NCI-H345 (cell line): Measurements from ENCODE around the gene MINDY1.

ENCODE experiments used
- DNase-seq: peaks from one replicate; lab custom pipeline; 2025; lab: John Stamatoyannopoulos, UW

The MINDY1 gene

DNA sequence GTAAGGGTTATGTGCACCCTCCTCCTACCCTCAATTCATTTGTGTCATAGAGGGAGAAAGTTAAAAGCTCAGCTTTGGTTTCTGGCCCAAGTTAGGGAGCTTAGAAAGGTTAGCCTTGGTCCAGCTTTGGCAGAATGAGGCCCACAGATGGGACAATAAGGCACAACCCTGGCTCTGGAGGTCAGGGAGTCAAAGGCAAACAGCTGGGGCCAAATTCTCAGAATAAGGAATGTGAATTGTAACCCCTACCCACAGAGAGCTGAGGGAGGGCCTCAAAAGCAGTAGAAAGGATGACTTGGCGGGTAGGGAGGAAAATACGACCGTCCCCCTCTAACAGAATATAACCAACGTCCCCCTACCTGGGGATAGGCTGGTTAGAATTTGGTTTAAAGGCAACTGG, 41.1 kb downstream of the MINDY1 start:
- no peak for DNase-seq

- DNase-seq, result no peak
These were observed 42.6 kb downstream of the MINDY1 start for GRCh38 chr1:150964164-150964489.

DNA sequence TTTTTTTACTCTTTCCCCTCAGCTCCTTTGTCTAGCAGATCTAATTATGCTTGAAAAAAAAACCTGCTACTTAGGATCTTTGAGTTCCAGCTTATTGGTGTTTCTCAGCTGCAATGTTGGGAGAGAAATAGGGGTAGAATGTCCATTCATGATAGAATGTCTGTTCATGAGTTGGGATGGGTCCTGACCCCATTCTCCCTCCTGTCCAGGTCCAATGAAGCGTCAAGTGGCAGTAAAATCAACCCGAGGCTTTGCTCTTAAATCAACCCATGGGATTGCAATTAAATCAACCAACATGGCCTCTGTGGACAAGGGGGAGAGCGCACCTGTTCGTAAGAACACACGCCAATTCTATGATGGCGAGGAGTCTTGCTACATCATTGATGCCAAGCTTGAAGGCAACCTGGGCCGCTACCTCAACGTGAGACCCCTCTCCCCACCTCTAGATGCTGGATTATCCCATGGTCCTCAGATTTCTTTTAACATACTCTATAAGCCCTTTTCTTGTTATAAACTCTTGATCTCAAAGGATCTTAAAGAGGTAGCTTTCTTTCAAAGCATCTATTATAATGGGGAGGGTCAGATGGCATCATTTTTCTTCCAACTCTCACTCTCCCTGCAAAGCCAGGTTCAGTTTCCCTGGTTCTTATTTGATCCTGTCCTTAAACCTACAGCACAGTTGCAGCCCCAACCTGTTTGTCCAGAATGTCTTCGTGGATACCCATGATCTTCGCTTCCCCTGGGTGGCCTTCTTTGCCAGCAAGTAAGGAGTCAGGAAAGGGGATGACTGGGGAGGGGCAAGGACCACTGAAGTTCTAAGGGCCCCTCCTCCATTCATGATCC, 43.2 kb downstream of the MINDY1 start:
- no peak for DNase-seq

GRCh38 chr1:150961756-150962155, 44.9 kb downstream of the MINDY1 start:
- no peak for DNase-seq

- no peak for DNase-seq
These were observed 46.1 kb downstream of the MINDY1 start for GRCh38 chr1:150960646-150961045.

DNA sequence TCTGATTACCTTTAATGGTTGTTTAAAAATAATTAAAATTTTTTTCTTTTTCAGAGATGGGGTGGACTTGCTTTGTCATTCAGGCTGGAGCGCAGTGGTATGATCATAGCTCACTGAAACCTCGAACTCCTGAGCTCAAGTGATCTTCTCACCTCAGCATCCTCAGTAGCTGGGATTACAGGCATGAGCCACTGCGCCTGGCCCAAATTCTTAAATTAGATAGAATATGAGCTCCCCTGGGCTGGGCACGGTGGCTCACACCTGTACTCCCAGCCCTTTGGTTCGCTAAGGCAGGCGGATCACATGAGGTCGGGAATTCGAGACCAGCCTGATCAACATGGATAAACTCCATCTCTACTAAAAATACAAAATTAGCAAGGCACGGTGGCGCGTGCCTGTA, 49.0 kb downstream of the MINDY1 start:
- DNase-seq, result no peak

- no peak for DNase-seq
These were observed 51.4 kb downstream of the MINDY1 start for GRCh38 chr1:150955280-150955679.

DNA sequence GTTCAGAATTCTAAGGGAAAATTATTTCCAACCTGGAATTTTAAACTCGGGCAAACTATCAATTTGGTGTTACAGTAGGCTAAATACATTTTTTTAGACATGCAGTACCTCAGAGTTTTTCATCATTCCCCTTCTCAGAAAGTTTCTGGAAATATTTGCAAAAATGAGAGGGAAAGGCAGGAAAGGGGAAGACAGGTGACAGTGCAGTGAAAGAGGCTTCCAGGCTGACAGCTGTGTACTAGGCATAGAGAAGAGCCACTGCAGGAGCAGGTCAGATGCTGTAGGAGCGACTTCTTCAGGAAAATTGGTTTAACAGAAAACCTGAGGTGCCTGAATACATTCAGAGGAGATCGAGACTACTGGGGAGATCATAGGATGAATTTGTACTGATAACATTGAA, 52.0 kb downstream of the MINDY1 start:
- no peak for DNase-seq
